Transverse colon (tissue), 4 donors: Measurements from ENCODE around the gene NME9.

Source experiments
- POLR2AphosphoS5 ChIP-seq, 3 donors: sonication (generic); formaldehyde crosslinking; IDR thresholded peaks; one replicate each; pipeline ENCODE4 v1.6.1; 2016; ENCODE audit warnings: antibody characterized with exemption in 3 of 3
- TF ChIP-seq, protein P1 (sequence below), 5 experiments: fragments of 200-600 bp in 3 of 5; fragments of 450-650 bp in 2 of 5; sonication (generic) in 3 of 5; IDR thresholded peaks; 1 replicate in 2 of 5; 2 replicates in 3 of 5; pipeline ENCODE4 v1.5.1; 2016 to 2017; ENCODE audit warnings: antibody characterized with exemption in 5 of 5, inconsistent platforms in 3 of 5, mild to moderate bottlenecking in 2 of 5, moderate library complexity in 1 of 5

DNA sequence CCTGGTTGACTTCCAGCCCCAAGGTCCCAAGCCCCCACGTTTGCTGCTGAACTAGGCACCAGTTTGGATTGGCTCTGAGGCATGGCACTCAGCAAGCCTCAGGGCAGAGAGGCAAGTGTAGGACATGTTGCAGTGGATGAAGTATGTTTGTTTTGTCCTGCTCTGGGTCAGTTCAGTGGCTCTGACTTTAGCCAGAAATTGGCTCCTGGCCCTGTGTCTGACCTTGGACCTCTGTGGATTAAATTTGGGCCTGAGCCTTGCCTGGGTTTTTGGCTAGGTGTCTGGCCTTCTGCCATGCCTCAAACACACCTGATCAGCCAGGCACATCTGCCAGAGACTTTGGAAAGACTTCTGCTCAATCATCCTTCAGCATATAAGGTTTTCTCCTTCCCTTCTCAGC, 15.1 kb upstream of the NME9 start:
- TF ChIP-seq, protein P1, sequence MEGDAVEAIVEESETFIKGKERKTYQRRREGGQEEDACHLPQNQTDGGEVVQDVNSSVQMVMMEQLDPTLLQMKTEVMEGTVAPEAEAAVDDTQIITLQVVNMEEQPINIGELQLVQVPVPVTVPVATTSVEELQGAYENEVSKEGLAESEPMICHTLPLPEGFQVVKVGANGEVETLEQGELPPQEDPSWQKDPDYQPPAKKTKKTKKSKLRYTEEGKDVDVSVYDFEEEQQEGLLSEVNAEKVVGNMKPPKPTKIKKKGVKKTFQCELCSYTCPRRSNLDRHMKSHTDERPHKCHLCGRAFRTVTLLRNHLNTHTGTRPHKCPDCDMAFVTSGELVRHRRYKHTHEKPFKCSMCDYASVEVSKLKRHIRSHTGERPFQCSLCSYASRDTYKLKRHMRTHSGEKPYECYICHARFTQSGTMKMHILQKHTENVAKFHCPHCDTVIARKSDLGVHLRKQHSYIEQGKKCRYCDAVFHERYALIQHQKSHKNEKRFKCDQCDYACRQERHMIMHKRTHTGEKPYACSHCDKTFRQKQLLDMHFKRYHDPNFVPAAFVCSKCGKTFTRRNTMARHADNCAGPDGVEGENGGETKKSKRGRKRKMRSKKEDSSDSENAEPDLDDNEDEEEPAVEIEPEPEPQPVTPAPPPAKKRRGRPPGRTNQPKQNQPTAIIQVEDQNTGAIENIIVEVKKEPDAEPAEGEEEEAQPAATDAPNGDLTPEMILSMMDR (IDR thresholded peaks at IDR 0.05): no peak
- no peak for TF ChIP-seq POLR2AphosphoS5 (IDR thresholded peaks at IDR 0.05)
